Measurements from ENCODE around the gene RLN3.

Gene RLN3

DNA sequence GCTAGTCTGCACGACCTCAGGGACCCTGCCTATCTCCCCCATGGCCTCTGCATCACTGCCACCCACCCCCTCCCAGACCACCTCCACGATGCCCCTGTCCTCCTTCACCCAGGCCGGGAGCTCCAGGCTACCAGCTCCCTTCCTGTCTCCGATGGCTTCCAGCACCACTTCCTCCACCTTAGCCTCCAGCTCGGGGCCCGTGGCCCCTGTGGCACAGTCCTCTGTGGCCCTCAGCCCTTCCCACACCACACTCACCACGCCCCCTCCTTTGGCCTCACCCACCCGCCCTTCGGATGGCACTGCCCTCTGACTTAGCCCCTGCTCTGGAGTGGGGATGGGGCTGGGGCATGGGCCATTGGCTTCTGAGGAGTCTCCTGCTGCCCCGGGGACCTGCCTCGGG lies 26.8 kb downstream of the RLN3 start:
- DNase-seq (ENCODE audit: low spot score) = no peak

DNA sequence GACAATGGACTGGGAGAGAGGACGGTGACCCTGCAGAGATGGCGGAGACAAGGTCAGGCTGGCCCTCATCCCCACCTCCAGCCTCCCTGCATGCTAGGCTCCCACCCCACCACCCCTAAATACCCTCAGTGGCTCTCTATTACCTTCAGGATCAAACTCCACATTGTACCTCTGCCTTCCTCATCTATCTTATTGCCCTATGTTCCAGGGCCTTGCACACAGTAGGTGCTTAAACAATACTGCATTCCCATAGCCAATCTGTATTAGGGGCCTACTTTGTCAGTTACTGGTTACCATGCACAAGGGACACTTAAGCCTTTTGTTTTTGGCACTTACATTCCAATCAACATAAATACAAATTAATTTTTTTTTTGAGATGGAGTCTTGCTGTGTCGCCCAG lies 27.4 kb downstream of the RLN3 start:
- DNase-seq (ENCODE audit: low spot score) = no peak

DNA sequence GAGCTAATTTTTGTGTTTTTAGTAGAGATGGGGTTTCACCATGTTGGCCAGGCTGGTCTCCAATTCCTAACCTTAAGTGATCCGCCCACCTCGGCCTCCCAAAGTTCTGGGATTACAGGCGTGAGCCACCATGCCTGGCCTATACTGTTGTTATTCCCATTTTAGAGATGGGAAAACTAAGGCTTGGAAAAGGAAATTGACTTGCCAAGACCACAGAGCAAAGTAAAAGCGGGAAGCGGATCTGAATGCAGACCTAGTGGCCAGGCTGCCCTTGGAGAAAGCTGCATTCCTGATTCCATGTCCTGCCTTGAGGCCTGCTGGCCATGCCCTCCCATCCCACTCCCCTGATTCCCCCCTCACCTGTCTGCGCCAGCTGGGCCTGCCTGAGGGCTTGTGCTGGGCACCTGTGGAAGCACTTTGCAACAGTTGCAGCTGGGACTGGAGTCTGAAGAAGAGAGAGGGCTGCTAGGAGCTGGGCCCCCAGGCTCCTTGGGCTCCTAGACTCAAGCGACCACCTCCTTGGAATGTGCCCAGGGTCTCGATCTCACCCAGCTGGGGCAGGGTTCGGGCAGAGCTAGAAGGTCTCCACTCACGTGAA lies 28.2 kb downstream of the RLN3 start:
- no peak for DNase-seq (ENCODE audit: low spot score)

DNA sequence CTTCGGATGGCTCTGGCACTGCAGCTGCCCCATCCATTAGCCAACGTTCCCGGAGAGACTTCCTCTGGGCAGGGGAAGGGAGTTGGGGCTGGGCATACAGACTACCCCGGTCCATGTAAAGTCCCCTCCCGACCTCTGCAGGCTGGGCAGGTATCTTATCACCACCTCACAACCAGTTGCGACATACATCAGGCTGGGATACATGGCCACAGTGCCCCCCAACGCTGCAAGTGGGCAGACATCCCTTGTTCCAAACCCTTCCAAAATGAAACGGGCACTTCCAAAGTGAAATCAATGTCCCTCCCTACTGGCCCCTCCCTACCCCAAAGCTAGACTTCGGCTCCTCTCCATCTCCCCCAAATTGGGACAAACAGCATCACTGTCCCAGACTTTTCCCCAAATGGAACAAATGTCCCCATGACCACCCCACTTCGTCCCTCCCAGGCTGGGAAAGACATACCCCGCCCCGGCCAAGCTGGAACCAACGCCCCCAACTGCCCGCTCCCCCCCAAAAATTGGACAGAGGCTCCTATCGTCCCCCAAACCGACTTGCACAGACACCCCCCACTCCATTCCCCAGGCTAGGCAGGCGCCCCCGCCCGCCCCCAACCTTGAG lies 28.9 kb downstream of the RLN3 start:
- no peak for DNase-seq (ENCODE audit: low spot score)

DNA sequence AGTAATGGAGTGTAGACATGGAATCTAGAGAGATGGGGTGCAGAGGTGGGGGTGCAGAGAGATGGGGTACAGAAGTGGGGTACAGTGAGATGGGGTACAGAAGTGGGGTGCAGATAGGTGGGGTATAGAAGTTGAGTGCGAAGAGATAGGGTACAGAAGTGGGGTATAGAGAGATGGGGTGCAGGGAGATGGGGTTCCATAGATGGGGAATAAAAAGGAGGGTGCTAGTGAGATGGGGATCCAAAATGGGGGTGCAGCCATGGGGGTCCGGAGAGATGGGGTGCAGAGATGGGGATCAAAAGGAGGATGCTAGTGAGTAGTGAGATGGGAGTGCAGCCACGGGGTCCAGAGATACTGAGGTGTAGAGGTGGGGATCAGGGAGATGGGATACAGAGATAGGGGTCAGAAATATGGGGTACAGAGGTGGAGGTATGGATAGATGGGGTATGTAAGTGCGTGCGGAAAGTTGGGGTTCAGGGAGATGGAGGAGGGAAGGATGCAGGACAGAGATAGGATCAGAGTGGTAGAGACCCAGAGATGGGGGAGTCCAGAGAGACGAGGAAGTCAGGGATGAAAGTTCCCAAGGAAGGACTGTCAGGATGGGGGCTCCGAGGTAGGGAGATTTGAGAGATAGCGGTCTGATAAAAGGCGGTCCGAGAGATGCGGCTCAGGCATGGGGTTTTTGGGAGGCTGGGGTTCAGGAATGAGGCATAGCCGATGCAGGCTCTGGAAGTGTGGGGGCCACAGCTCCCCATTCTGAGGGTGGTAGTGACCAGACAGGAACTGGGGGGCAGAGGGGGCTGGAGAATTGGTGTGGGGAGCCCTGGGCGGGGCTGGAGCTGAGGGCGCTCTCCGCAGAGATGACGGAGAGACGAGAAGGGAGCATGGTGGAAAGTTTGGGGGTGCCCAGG lies 30.5 kb downstream of the RLN3 start:
- DNase-seq (ENCODE audit: low spot score) = no peak

DNA sequence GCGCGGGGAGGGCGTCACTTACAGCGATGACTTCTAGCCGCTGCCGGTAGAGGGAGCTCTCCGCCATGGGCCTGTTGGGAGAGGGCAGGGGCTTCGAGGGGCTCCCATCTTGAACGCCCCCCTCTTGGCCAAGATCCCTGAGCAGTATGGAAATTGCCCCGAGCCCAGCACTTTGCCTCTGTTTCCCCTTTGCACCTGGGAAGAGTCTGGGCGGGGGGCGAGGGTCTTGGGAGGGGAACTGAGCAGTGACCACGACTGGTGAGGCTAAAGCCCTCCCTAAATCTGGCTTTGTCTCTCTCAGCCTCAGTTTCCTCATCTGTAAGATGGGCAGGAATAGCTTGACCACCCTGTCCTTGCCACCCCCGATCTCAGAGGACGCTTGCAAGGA lies 31.1 kb downstream of the RLN3 start:
- DNase-seq (ENCODE audit: low spot score) = no peak

DNA sequence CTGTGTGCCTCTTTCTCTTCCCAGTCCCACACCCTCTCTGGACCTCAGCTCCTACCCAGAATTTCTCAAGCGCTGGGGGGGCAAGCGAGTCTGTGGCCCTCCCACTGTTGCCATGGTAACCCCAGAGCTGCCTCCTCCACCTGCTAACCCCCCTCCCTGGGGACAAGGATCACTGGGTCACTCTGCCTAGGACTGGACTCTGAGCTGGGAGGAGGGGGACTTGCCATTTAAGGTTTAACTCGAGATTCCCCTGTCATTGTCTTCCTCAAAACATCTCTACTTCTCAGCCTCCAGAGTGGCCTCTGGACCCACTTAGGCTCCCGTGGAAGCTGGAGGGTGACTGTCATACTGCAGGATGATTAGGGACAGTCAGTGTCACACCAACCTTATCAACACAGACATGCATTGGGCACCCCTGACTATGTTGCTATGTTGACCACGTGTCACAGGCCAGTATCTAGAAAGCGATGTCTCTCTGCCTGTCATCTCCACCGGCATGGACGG lies 31.8 kb downstream of the RLN3 start:
- no peak for DNase-seq (ENCODE audit: low spot score)

DNA sequence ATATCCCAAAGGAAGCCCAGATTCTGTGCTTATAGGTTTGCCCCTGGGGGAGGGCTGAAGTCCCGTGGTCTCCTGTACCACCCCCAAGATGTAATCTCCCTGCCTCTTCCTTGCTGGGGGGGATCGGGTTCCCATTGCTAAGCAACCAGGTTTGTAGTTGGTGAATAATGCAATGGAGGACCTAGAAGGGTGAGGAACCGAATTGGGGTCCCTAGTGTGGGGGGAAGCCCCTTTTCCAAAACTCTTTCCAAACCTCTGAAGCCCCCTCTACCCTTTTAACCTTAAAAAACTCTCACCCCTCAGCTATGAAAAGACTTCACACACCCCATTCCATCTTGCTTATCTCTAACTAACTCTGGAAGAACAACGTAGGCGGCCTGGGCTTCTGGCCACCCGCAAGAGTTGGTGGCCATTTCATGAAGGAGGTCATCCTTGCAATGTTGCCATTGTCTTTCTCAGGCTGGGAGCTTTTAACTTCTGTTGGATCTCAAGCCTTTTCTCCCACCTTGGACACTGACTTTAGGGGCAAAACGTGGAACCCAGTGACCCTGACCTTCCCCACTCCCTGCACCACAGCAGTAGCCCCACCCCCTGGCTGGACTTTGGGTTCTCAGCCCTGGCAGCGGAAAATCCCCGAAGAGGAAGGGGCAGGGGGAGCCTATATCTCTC lies 33.3 kb downstream of the RLN3 start:
- no peak for DNase-seq (ENCODE audit: low spot score)

DNA sequence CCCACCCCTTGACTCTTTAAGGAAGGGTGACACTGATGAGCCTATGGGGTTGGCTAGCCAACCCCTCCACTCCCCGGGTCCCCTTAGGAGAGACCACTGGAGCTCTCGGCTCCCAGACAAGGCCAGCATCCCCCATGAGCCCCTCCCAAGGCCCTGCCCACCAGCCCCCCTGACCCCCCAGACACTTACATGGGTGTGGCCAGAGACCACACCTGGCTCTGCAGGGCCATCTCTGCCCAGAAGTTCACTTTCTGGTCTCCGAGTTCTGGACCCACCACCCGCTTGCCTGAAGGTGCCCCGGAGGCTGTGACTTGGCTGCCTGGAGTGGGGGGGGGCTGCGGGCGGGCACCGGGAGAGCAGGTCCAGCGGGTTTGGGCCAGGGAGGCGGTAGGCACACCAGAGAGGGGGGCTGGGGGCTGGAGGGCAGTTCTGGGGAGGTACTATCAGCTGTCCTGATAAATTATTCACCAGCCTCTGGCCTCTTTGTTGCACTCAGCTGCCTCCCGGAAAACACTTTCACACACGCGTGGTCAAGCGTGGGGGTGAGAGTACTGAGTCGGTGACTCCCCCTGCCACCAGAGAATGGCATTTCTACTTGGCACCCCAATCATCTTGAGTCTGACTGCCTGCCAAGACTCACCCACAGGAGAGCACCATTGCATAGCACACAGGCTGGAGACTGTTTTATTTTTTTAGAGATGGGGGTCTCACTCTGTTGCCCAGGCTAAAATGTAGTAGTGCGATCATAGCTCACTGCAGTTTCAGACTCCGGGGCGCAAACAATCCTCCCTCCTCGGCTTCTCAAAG lies 34.0 kb downstream of the RLN3 start, which contains the start of gene PALM3:
Gene PALM3, minus strand, starts transcription at position 326 of the 807 bp plus-strand sequence. Its CDS starts 96 bp downstream, at position 230.
- DNase-seq (ENCODE audit: low spot score) = no peak

DNA sequence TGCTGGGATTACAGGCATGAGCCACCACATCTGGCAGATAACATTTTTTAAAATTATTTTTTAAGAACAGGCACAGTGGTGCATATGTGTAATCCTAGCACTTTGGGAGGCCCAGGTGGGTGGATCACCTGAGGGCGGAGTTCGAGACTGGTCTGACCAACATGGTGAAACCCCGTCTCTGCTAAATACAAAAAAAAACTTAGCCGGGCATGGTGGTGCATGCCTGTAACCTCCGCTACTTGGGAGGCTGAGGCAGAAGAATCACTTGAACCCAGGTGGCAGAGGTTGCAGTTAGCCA lies 34.6 kb downstream of the RLN3 start:
- DNase-seq (ENCODE audit: low spot score) = no peak

DNA sequence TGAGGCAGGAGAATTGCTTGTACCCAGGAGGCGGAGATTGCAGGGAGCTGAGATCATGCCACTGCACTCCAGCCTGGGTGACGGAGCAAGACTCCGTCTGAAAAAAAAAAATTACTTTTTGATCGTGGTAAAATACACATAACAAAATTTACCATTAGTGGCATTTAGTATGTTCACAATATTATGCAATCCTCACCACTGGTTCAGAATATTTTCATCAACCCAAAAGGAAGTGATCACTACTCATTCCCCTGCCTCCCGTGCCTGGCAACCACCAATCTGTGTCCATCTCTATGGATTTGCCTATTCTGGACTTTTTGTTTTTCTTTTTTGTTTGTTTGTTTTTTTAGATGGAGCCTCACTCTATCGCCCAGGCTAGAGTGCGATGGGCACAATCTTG lies 35.2 kb downstream of the RLN3 start:
- DNase-seq (ENCODE audit: low spot score) = no peak

DNA sequence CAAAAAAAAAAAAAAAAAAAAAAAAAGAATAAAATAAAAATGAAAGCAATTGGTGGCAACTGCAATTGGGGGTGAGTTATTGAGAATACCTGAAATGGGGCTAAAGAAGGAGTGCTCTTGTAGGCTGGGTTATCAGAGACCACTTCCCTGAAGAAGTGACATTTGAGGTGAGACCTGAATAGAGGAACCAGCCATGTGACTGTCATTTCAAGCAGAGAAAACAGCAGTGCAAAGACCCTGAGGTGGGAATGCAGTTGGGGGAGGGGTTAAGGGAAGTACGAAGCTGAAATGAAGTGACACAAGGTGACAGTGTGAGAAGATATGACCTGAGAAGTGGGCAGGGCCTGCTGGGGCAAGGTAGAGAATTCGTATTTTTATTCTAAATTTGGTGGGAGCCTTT lies 38.2 kb downstream of the RLN3 start:
- no peak for DNase-seq (ENCODE audit: low spot score)

DNA sequence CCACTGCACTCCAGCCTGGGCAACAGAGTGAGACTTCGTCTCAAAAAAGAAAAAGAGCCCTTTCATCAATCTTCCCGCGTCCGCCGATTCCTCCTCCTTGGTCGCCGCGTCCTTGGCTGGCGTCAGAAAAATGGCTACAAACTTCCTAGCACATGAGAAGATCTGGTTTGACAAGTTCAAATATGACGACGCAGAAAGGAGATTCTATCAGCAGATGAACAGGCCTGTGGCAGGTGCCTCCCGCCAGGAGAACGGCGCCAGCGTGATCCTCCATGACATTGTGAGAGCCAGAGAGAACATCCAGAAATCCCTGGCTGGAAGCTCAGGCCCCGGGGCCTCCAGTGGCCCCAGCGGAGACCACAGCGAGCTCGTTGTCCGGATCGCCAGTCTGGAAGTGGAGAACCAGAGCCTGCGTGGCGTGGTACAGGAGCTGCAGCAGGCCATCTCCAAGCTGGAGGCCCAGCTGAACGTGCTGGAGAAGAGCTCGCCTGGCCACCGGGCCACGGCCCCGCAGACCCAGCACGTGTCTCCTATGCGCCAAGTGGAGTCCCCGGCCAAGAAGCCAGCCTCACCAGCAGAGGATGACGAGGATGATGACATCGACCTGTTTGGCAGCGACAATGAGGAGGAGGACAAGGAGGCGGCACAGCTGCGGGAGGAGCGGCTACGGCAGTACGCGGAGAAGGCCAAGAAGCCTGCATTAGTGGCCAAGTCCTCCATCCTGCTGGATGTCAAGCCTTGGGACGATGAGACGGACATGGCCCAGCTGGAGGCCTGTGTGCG lies 42.5 kb downstream of the RLN3 start:
- no peak for DNase-seq (ENCODE audit: low spot score)

DNA sequence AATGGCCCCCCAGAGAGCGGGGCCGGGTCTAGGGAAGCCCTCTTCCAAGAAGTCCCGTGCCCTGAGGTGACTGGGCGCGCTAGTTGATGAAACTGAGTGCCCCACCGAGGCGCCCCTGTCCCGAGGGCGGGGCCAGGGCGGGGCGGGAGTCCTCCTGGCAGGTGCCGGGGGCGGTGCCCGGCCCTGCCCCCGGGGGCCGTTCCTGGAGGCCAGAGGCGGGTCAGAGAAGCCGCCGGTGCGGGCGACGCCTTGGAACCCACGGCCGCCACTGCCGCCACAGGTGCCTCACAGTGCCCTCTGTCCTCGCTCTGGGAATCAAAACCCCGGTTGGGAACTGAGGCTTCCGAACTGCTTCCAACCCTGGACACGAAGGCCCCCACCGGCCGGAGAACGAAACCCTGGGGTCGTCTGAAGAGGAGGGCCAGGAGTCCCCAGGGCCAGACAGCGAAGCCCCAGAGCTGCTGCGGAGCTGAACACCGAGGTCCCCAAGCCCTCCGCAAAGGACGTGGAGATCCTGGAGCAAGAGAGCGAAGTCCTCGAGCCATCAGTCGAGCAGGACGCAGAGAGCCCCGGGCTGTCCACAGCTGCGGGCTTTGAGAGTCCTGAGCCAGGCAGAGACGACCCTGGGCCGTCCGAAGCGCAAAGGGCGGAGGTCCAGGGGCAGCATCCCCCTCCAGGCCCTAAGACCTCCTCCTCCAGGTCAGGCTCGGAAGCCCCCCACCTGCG lies 44.8 kb downstream of the RLN3 start, which contains the start of gene MISP3:
Gene MISP3, plus strand, starts transcription at position 252 of the 726 bp plus-strand sequence. CDS start 524 bp downstream, outside the sequence.
- no peak for DNase-seq (ENCODE audit: low spot score)

DNA sequence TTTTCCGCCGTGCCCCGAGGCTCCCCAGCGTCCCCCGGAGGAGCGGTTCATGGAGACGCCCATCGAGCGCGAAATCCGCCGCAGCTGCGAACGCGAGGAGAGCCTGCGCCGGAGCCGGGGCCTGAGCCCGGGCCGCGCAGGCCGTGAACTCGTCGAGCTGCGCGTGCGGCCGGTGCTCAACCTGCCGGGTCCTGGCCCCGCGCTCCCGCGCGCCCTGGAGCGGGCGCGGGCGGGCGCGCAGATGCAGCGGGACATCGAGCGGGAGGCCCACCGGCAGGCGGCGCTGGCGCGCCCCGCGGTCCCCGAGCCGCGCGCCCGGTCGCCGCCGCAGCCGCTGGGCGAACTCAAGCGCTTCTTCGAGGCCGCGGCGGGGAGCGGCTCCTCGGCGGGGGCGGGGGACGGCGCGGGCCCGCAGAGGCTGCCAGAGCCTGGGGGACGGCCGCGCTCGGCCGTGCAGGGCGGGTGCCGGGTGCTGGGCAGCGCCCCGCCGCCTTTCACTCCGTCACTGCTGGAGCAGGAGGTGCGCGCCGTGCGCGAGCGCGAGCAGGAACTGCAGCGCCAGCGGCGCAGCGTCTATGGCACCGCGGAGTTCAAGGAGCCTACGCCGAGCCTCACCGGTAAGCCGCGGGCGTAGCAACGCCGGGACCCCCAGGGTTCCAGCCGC lies 45.4 kb downstream of the RLN3 start:
- DNase-seq (ENCODE audit: low spot score) = peak; percentile 64

DNA sequence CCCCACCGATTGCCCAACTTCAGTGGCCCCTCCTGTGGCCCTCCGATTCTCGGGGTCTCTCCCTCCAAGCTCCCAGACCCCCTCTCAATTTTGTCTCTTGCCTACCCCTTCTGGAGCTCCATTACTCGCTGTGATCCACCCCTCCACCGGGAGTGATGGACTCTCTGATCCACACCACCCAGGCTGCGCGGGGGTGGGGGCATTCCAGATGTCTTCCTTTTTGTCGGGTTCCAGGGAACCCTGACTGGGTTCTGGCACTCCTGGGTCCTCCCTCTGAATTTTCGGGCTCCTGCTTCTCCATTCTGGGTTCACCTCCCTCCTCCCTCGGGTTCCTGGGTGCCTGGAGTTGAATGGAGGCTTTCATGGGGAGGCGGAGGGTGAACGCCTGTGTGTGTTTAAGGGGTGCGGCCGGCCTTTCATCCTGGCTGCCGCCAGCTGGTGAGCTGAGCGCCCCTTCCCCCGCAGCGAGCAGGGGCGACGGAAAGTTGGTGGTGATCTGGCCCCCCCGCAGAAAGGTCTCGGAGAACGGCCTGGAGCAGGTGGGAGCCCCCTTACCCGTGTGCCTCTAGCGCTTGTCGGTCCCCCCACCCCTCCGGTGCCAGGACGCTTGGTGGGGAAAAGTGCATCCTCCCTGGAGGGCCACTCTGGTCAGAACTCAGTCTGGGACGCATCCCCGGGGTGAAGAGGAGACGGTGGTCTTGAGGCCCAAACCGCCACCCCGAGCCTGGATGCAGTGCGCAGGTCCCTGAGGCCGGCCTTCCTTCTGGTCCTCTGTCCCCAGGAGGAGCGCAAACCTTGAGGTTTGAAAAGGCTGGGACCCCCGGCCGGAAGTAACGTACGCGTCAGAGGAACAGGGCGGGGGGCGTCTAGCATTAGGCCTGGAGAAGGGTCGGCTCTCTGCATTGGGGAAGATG lies 46.2 kb downstream of the RLN3 start:
- no peak for DNase-seq (ENCODE audit: low spot score)

DNA sequence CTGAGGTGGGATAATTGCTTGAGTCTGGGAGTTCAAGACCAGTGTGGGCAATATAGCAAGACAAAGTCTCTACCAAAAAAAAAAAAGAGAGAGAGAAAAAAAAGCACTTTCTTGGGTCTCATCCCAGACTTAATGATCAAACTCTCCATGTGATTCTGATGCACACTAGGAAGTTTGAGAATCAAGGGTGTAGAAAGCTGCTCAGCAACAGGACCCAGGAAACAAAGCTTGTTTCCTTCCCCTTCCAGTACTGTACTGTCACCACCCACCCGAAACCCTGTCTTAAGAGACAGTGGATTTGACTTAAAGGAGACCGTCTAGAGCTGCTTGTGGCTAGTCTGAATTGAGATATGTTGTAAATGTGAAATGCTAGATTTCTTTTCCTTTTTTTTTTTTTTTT lies 50.5 kb downstream of the RLN3 start:
- DNase-seq (ENCODE audit: low spot score) = no peak
